Stimulated activated naive CD8-positive, alpha-beta T cell treated with anti-CD3 and anti-CD28 coated beads, Interleukin-15, Interleukin-2, amounts not matched to agents 100 ng/mL and 50 ng/mL, for 24 hours (primary cell): ENCODE measurements around the gene KRTAP5-8.
"Not testable (repeated sequence)": the region's sequence is repeated elsewhere in the genome, so short reads cannot be mapped to it uniquely, and the experiment has no call there.

Experiments used
- H3K27ac Mint-ChIP-seq: one replicate; pipeline ENCODE4 v1.8.0; 2021; ENCODE audit warnings: mild to moderate bottlenecking, mixed read lengths
- H3K27me3 Mint-ChIP-seq: one replicate; pipeline ENCODE4 v1.8.0; 2021; ENCODE audit warnings: mixed read lengths
- H3K36me3 Mint-ChIP-seq: one replicate; pipeline ENCODE4 v1.8.0; 2021; ENCODE audit warnings: low read depth, mixed read lengths
- H3K4me1 Mint-ChIP-seq: one replicate; pipeline ENCODE4 v1.8.0; 2021; ENCODE audit warnings: low read depth, mixed read lengths
- H3K4me3 Mint-ChIP-seq: one replicate; pipeline ENCODE4 v1.8.0; 2021; ENCODE audit warnings: mild to moderate bottlenecking, mixed read lengths
- H3K9me3 Mint-ChIP-seq: one replicate; pipeline ENCODE4 v1.8.0; 2021; ENCODE audit warnings: mixed read lengths

Gene KRTAP5-8

DNA sequence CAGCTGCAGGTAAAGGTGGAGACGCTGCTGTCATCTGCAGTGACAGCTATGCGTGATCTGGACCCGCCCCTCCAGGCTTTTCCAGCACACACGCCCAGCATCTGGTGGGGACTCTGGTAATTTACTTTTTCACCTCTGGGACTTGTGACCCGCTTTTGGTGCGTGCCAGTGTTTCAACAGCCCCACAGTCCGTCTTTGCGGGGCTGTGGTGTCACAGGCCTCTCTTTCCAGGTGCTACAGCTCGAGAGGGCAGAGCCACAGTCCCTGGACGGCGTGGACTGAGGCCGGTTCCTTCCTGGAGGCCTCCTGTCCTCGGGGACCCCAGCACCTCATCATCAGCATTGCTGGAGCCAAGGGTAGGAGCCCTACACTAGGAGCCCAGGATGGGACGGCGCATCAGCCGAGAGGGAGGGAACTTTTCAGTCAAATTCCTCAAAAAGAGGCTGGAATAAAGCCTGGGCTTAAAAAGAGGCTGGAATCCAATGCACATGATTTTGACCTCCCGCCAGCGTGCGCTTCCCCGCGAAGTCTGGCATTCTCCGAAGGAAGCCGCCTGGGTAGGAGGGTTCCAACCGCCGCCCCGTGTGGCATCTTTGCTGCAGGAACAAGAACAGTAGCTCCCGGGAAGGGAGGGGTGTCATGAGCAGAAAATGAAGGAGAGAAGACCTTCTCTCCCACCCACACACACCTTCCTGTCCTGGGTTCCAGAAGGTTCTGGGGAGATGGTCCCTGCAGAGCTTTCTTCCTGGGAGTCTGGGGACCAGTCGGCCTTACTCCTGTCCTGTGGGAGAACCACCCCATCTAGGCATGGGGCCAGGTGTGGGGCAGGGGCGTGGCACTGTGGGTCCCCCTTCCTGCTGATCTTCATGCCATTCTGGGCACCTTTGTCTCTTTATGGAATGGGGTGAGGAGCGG, 36.5 kb upstream of the KRTAP5-8 start:
- peaks cover 59% of the 10 kb centered on the region for H3K36me3 Mint-ChIP-seq
- peaks cover 4% of the 10 kb centered on the region for H3K4me1 Mint-ChIP-seq
- H3K4me3 Mint-ChIP-seq = no peak overlapping the region
- no peak overlapping the region for H3K27ac Mint-ChIP-seq
- peaks cover 3% of the 10 kb centered on the region for H3K9me3 Mint-ChIP-seq
- H3K27me3 Mint-ChIP-seq = no peaks in the 10 kb centered on the region

DNA sequence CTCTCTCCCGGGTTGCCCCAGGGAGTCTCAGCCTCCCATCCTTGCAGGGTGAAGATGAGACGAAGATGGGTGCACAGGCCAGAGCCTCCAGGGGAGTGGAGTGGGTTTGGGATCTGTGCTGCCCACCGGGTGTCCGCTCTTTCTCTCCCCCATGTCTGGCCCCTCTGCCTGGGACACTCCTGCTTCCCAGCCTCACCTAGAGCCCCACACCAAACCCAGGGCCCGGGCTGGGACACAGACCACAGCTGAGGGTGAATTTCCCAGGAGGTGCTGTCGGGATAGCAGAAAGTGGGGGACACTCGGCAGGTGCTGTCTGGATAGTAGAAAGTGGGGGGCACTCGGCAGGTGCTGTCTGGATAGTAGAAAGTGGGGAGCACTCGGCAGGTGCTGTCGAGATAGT, 35.8 kb upstream of the KRTAP5-8 start:
- no peak overlapping the region for H3K27ac Mint-ChIP-seq
- no peak overlapping the region for H3K4me3 Mint-ChIP-seq
- H3K4me1 Mint-ChIP-seq = peaks cover 4% of the 10 kb centered on the region
- H3K36me3 Mint-ChIP-seq = peaks cover 58% of the 10 kb centered on the region
- no peaks in the 10 kb centered on the region for H3K27me3 Mint-ChIP-seq
- peaks cover 8% of the 10 kb centered on the region for H3K9me3 Mint-ChIP-seq

DNA sequence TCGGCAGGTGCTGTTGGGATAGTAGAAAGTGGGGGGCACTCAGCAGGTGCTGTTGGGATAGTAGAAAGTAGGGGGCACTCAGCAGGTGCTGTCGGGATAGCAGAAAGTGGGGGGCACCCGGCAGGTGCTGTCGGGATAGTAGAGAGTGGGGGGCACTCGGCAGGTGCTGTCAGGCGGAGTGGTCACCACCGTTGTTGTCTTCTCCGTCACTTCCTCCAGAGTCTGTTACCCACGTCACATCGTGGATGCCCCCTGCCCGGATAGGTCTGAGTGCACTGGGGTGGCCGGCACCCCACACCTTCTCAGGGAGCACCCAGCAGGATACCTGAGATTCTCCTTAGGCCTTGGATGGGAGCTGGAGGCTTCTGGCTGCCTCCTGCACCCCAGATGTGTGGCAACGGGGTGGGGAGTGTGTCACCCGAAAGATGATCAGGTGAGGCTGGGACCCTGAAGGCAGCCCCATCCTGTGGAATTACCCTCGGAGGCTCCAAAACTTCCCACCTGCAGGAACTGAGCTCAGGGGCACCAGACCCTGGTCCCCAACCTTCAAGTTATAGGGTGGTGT, 34.9 kb upstream of the KRTAP5-8 start:
- H3K4me1 Mint-ChIP-seq = peaks cover 4% of the 10 kb centered on the region
- no peaks in the 10 kb centered on the region for H3K27me3 Mint-ChIP-seq
- no peak overlapping the region for H3K27ac Mint-ChIP-seq
- H3K9me3 Mint-ChIP-seq = peaks cover 11% of the 10 kb centered on the region
- H3K36me3 Mint-ChIP-seq = peaks cover 52% of the 10 kb centered on the region
- no peak overlapping the region for H3K4me3 Mint-ChIP-seq

DNA sequence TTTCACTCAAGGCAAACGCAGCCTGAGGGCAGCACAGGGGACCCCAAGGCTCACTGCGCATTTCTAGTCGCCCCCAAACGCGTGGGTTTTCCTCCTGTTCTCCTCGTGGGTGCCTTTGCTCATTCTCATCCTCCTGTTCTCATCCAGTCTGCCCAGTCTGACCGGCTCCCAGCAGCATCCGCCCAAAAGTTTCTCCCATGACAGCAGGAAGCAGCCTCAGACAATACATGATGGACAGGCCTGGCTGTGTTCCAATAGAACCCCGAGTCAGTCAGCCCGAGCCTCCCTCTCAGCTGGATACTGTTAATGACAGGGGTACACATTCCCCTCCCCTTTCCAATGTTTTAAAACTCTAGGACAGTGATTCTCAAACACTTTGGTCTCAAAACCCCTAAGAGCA, 33.3 kb upstream of the KRTAP5-8 start:
- H3K9me3 Mint-ChIP-seq = peaks cover 23% of the 10 kb centered on the region
- H3K4me1 Mint-ChIP-seq = no peaks in the 10 kb centered on the region
- peaks cover 44% of the 10 kb centered on the region for H3K36me3 Mint-ChIP-seq
- no peak overlapping the region for H3K27ac Mint-ChIP-seq
- H3K27me3 Mint-ChIP-seq = no peaks in the 10 kb centered on the region
- H3K4me3 Mint-ChIP-seq = no peak overlapping the region

DNA sequence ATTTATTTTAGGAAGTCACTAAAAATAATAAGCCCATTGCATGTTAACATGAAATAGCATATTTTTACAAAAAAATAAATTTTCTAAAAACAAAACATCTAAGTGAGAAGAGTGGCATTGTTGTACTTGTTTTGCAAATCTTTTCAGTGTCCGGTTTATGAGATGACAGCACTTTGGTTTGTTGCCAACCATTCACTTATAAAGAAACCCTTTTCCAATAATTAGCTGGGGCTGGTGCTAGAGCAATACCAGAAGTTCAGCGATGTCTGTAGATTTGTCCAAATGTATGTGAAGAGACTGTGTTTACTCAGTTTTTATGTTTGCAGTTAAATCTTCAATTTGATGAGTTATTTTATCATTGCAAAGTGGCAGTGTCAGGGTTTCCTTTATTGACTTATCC, 32.8 kb upstream of the KRTAP5-8 start:
- Mint-ChIP-seq H3K4me1 (no peaks in the 10 kb centered on the region), H3K4me3 (no peak overlapping the region), H3K27ac (no peak overlapping the region), H3K9me3 (peaks cover 28% of the 10 kb centered on the region), H3K36me3 (peaks cover 46% of the 10 kb centered on the region), H3K27me3 (no peaks in the 10 kb centered on the region)

DNA sequence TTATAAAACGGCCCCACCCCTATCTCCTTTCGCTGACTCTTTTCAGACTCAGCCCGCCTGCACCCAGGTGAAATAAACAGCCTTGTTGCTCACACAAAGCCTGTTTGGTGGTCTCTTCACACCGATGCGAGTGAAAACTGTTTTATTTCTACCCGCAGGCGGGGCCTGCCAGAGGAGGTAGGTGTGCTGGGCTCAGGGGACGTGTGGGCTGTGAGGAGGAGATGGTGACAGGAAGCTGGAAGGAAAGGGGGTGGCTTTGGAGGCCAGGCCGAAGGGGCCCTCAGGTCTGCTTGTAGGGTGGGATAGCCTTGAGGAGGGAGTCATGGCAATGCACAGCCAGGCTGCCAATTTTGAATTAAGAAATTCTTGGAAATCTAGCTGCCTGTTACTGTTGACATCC, 32.0 kb upstream of the KRTAP5-8 start:
- Mint-ChIP-seq H3K27me3 (no peaks in the 10 kb centered on the region), H3K27ac (no peak overlapping the region), H3K36me3 (peaks cover 38% of the 10 kb centered on the region), H3K9me3 (peaks cover 30% of the 10 kb centered on the region), H3K4me3 (no peak overlapping the region), H3K4me1 (no peaks in the 10 kb centered on the region)

DNA sequence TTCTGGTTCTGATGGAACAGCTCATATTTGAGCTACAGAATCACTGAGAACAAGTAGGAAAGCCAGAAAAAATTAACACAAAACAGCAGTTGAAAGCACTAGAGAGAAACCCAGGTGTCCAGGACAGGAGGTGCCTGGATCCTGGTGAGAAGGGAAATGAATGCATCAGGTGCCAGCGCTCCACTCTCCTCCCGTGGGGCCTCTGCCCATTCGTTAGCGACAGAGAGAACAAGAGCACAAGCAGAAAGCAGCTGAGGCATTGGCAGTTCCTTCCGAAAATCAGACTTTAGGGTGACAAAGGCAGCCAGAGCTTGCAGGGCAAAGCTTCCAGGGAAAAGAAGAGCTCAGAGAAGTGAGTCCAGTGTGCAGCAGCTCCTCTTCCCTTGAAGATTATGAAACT, 30.7 kb upstream of the KRTAP5-8 start:
- no peaks in the 10 kb centered on the region for H3K4me1 Mint-ChIP-seq
- peaks cover 30% of the 10 kb centered on the region for H3K9me3 Mint-ChIP-seq
- H3K27ac Mint-ChIP-seq = no peak overlapping the region
- no peaks in the 10 kb centered on the region for H3K27me3 Mint-ChIP-seq
- H3K4me3 Mint-ChIP-seq = no peak overlapping the region
- peaks cover 36% of the 10 kb centered on the region for H3K36me3 Mint-ChIP-seq

DNA sequence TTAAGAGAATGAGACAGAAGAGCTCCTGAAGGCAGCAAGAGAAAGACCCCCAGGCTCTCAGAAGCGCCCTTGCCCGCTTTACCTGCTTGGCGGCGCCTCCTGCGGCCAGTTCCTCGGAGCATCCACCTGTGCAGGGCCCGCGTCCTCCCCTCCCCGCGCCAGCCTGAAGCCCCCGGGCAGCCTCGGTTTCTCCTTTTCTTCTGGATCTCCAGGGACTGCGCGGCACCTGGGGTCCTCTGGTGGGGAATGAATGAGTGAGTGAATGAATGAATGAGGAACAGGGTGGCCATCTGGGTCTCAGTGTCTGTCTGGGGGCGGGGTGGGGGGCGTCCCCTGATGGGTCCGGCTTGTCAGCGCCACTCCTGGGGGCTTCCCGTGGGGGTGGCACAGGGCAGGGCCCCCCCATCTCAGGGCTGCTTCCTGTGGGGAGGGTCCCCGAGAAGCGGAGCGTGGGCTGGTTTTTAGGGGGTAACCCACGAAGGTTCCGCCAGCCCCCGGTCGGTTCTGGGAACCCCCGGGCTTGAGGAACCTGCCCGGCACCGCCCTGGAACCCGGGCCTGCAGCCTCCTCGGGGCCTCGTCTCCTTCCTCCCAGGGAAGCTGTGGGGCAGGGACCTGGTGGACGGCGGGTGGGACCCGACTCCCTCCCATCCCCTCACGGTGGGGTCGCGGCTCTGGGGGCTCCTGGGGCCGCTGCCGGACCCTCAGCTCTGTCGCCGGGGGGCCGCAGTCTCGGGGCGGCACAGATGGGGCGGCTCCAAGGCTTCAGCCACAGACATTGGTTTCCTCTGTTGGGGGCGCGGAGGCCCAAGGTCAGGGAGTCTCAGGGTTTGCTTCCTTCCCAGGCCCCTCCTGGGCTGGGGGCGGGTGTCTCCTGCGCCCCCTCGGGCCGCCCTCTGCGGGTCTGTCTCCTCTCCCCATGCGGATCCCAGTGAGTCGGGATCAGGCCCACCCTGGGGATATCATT, 19.0 kb upstream of the KRTAP5-8 start:
- peaks cover 3% of the 10 kb centered on the region for H3K9me3 Mint-ChIP-seq
- no peaks in the 10 kb centered on the region for H3K36me3 Mint-ChIP-seq
- no peak overlapping the region for H3K4me3 Mint-ChIP-seq
- no peaks in the 10 kb centered on the region for H3K4me1 Mint-ChIP-seq
- no peak overlapping the region for H3K27ac Mint-ChIP-seq
- H3K27me3 Mint-ChIP-seq = no peaks in the 10 kb centered on the region

DNA sequence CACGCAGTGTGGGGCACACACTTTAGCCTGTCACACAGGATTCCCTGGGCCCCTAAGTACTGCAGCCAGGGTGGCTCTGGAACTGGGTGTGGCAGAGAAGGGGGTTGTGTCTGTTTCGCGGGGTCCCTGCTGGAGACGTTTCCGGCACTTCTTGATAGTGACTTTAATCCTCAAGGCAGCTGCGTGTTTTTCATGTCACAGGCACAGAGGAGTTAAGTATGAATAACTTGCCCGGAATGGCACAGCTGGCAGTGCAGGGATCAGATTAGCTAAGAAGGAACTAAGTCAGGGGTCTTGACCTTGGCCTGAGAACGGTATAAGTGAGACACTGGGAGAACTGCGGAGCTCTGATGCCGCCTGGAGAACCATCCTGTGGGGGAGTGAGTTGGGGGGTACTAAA, 18.3 kb upstream of the KRTAP5-8 start:
- Mint-ChIP-seq H3K9me3 (peaks cover 3% of the 10 kb centered on the region), H3K4me1 (no peaks in the 10 kb centered on the region), H3K4me3 (no peak overlapping the region), H3K27ac (no peak overlapping the region), H3K36me3 (no peaks in the 10 kb centered on the region), H3K27me3 (no peaks in the 10 kb centered on the region)

DNA sequence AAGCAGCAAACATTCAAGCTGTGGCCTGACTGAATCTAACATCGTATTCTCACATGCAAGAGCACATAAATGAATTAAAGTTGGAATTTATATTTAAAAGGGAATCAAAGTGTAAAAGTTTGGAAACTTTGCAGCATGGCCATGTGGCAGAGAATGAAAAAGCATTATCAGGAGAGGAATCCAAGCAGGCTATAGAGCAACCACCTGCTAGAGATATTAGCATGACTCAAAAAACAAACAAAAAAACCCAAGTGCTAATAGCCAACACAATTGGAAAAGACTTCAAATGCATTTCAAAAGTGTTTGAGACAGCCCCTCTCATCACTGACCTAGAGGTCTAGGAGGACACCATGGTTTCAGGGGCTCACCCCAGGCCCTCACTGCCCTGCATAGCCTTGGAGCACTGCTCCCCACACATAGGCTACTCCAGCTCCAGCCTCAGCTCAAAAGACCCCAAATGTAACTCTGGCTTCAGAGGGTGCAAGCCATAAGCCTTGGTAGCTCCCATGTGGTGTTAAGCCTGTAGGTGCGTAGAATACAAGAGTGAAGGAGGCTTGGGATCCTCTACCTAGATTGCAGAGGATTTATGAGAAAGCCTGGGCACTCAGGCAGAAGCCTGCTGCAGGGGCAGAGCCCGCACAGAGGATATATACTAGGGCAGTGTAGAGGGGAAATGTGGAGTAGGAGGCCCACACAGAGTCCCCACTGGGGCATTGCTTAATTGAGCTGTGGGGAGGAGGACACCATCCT, 12.5 kb upstream of the KRTAP5-8 start:
- H3K9me3 Mint-ChIP-seq = peaks cover 3% of the 10 kb centered on the region
- H3K27ac Mint-ChIP-seq = no peak overlapping the region
- H3K4me1 Mint-ChIP-seq = no peaks in the 10 kb centered on the region

DNA sequence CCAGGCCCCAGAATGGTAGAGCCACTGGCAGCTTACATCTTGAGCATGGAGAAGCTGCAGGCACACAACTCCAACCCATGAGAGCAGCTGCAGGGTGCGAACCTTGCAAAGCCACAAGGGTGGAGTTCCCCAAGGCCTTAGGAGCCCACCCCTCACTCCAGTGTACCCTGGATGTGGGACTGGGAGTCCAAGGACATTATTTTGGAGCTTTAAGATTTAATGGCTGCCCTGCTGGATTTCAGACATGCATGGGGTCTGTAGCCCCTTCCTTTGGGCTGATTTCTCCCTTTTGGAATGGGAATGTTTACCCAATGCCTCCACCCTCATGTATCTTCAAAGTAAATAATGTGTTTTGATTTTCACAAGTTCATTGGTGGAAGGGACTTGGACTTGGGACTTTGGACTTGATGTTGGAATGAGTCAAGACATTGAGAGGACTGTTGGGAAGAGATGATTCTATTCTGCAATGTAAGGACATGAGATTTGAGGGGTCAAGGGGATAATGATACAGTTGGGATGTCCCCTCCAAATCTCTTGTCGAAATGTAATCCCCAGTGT, 11.8 kb upstream of the KRTAP5-8 start:
- Mint-ChIP-seq H3K27me3 (peaks cover 9% of the 10 kb centered on the region), H3K27ac (no peak overlapping the region), H3K4me3 (no peak overlapping the region), H3K9me3 (peaks cover 3% of the 10 kb centered on the region), H3K36me3 (no peaks in the 10 kb centered on the region), H3K4me1 (no peaks in the 10 kb centered on the region)

More for the DNA sequence above, 12.5 kb upstream of the KRTAP5-8 start:
- H3K4me3 Mint-ChIP-seq = no peak overlapping the region
- peaks cover 9% of the 10 kb centered on the region for H3K27me3 Mint-ChIP-seq
- H3K36me3 Mint-ChIP-seq = no peaks in the 10 kb centered on the region

DNA sequence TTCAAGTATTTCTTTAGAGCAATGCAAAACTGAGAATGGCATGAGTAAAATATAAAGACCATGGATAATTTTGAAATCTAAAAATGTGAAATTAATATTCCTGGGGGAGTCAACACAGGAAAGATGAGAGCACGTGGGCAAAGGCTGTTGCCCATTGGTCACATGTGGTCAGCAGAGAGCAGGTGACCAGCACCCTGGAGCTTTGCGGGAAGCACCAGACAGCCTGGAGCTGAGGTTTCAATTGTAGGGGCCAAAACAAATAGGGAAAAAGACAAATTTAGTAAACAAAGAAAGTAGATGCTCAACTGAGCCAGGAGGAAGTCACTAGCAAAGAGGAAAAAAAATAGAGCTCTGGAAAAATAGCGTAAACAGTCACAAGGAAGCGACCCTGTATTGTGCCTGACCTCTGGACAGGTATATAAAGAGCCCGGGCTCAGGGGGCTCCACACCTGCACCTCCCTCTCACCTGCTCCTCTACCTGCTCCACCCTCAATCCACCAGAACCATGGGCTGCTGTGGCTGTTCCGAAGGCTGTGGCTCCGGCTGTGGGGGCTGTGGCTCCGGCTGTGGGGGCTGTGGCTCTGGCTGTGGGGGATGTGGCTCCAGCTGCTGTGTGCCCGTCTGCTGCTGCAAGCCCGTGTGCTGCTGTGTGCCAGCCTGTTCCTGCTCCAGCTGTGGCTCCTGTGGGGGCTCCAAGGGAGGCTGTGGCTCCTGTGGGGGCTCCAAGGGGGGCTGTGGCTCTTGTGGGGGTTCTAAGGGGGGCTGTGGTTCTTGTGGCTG, 10.8 kb upstream of the KRTAP5-8 start, which contains the start of gene KRTAP5-7:
Gene KRTAP5-7 (plus strand): TSS at position 472 of the 780 bp plus-strand sequence. CDS start 34 bp downstream, at position 506.
- not testable (repeated sequence) for H3K9me3 Mint-ChIP-seq, H3K36me3 Mint-ChIP-seq, H3K4me3 Mint-ChIP-seq, H3K27ac Mint-ChIP-seq, H3K4me1 Mint-ChIP-seq, H3K27me3 Mint-ChIP-seq

DNA sequence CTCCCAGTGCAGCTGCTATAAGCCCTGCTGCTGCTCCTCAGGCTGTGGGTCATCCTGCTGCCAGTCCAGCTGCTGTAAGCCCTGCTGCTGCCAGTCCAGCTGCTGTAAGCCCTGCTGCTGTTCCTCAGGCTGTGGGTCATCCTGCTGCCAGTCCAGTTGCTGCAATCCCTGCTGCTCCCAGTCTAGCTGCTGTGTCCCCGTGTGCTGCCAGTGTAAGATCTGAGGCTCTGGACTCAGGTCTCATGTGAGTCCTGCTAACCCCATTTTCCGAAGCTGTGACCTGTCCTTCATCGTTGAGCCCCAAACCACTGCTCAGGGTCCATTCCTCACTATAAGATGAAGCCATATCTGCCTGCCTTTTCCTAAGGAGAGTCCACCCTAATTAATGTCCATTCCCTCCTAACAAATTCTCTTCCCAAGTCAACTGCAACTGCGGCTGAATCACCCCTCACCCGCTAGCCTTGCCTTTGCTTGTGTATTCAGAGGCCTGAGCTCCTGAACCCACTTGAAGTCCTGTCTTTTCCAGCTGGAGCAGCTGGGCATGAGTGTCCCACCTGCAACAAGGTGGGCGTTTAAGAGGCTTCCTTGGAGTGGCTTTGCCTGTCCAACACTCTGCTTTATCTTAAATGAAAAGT, 10.1 kb upstream of the KRTAP5-8 start:
- Mint-ChIP-seq H3K9me3 (peaks cover 3% of the 10 kb centered on the region), H3K27me3 (peaks cover 9% of the 10 kb centered on the region), H3K27ac (no peak overlapping the region), H3K36me3 (no peaks in the 10 kb centered on the region), H3K4me3 (no peak overlapping the region), H3K4me1 (no peaks in the 10 kb centered on the region)
